GM18520 (cell line): ENCODE measurements around the gene ADCK2.
A peak's percentile ranks its signal among the peaks of the same experiment; 100 is the strongest.
"Not testable (repeated sequence)": the region's sequence is repeated elsewhere in the genome, so short reads cannot be mapped to it uniquely, and the experiment has no call there.

Source experiments
- ATAC-seq: cut with Tn5 transposase; IDR thresholded peaks from one replicate; pipeline ENCODE4 v1.9.1; 2021; ENCODE audit not compliant: unreplicated experiment

Gene ADCK2

DNA sequence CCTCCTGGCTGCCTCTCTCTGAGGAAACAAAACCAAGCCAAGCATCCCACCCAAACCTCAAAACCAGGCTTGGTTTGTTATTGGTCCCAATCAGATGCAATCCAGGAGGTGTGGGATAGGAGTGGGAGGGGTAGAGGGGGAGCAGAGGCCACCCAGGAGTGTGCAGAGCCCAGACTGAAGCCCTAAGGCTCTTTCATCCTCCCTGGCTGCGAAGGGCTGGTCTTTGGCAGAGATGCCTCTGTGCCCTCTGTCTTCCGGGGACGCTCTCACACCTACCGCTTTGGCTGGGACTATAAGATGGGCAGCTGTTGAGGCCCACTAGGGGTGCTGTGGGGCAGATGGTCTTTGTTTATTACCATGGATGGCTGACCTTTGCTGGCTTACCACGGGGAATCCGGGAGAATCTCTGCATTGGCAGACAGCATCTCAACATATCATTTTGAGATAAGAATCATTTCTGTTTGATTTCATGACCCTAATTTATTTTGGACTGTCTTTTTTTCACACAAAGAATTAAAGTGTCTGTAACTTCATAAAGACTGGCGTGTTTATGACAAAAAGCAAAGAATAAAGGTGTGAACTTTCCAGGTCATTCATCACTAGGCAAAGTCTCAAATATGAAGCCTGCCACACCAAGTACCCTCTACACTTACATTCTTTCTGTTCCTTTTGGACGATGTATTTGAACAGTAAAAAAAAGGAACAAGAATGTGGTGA lies 25.7 kb upstream of the ADCK2 start:
- no peak for ATAC-seq

GRCh38 chr7:140649556-140650205 lies 23.1 kb upstream of the ADCK2 start:
- ATAC-seq: no peak

GRCh38 chr7:140650367-140650766 lies 22.4 kb upstream of the ADCK2 start:
- no peak for ATAC-seq

- ATAC-seq: no peak
Observed at GRCh38 chr7:140653319-140654108, 19.2 kb upstream of the ADCK2 start.

- ATAC-seq: no peak
Observed at GRCh38 chr7:140654109-140654387, 18.7 kb upstream of the ADCK2 start.

- ATAC-seq: no peak
Observed at GRCh38 chr7:140654661-140655060, 18.1 kb upstream of the ADCK2 start.

- ATAC-seq: no peak
Observed at GRCh38 chr7:140655511-140656408, 17.0 kb upstream of the ADCK2 start.

DNA sequence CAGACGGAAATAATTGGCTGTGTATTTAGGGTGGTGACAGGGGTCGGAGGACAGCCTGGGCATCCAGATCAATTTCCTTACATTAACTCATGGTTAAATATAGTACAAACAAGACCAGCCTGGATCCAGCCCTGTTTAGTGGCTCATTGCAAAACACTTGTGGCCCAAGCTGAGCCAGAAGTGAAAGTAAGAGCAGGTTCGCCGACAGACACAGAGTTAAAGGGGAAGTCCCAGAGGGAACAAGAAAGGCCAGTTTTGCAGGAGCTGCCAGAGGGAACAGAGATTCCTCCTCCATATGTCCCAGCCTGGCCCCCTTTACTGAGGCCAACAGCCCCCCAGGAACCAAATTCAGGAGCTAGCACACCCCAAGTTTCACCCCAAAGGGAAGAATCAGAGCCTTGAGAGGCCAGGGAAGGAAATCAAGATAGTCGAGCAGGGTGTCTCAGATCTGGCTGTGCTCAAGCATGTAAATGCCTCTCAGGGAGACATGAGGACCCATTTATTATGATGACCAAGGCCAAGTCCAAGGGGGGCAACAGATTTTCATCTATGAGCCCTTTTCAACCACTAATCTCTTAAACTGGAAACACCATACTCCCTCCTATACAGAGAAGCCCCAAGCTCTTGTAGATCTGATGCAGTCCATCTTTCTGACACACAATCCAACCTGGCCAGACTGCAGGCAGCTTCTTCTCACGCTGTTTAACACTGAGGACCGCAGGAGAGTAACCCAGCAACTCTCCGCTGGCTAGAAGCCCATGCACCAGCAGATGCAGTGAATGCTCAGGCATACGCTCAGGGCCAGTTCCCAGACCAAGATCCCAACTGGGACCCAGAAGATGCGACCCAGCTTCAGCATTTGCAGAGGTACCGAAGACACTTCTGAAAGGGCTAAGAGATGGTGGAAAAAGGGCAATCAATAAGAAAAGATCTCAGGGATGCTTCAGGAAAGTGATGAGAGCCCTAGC lies 15.9 kb upstream of the ADCK2 start:
- peak; percentile 49 for ATAC-seq

DNA sequence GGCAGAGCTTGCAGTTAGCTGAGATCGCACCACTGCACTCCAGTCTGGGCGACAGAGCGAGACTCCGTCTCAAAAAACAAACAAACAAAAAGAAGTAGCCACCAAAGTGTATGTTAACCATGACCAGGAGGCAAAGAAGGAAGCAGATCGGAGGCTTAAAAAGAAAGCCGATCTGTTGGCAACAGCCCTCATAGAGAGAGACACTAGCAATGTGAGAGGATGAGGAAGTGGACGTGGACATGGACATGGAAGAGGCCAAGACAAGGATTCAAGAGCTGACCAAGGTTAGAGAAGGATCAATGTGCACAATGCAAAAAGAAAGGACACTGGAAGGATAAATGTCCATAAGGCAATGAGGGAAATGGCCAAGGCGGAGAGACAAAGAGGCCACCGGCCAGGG lies 14.9 kb upstream of the ADCK2 start:
- ATAC-seq: no peak

DNA sequence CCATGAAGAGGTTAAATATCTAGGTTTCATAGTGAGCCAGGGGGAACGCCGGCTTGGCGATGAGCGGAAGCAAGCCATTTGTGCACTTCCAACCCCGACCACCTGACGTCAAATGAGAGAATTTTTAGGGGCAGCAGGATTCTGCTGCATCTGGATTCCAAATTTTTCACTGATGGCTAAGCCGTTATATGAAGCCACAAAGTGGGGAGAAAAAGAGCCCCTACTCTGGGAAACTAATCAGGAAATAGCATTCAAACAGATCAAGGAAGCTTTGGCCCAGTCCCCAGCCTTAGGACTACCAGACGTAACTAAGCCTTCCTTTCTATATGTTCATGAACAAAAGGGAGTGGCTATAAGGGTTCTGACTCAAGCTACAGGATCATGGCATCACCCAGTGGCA lies 12.9 kb upstream of the ADCK2 start:
- no peak for ATAC-seq

GRCh38 chr7:140661124-140661523 lies 11.6 kb upstream of the ADCK2 start:
- ATAC-seq: no peak

DNA sequence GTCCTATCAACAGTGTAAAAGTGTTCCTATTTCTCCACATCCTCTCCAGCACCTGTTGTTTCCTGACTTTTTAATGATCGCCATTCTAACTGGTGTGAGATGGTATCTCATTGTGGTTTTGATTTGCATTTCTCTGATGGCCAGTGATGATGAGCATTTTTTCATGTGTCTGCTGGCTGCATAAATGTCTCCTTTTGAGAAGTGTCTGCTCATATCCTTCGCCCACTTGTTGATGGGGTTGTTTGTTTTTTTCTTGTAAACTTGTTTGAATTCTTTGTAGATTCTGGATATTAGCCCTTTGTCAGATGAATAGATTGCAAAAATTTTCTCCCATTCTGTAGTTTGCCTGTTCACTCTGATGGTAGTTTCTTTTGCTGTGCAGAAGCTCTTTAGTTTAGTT lies 9.8 kb upstream of the ADCK2 start:
- ATAC-seq: not testable (repeated sequence)

DNA sequence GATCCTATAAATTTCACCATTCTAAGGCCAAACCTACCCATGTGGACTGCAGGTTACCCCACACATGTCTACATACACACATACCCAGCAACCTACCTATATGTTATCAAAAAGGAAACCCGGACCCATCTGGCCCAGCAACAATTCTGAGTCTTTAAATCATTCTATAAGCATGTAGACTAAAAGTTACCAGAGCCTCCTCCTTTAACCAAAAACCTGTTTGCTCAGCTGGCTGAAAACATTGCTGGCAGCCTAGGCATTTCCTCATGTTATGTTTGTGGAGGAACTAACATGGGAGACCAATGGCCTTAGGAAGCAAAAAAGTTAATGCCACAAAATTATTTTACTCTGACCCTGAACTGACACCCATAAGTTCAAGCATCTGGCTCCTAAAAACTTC lies 5.3 kb upstream of the ADCK2 start:
- ATAC-seq: no peak

- ATAC-seq: no peak
Observed at GRCh38 chr7:140668641-140669040, 4.1 kb upstream of the ADCK2 start.

GRCh38 chr7:140669352-140669751 lies 3.4 kb upstream of the ADCK2 start:
- no peak for ATAC-seq

DNA sequence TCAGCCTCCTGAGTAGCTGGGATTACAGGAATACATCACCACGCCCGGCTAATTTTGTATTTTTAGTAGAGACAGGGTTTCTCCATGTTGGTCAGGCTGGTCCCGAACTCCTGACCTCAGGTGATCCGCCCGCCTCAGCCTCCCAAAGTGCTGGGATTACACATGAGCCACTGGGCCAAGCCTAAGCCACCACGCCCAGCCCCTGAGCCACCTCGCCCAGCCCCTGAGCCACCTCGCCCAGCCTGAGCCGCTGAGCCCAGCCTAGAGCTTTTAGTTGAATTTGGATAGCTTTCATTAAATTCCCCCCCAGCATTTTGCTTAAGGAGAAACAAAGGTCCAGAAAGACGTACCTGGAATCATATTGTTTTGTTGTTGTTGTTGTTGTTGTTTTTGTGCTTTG lies 2.9 kb upstream of the ADCK2 start:
- not testable (repeated sequence) for ATAC-seq

GRCh38 chr7:140670343-140670935 lies 2.3 kb upstream of the ADCK2 start:
- ATAC-seq: no peak

DNA sequence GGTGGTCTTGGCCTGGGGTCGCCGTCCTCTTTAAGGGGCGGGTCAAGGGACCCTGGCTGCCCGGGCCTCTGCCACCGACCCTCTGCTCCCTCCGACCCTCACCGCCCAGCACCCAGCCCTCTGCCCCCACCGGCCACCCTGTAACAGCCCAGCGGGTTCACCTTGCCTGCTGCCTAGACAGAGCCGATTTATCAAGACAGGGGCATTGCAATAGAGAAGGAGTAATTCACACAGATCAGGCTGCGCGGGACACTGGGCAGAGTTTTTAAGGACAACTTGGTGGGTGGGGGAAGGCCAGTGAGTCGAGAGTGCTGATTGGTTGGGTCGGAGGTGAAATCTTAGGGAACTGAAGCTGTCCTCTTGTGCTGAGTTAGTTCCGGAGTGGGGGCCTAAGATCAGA lies 779 bp upstream of the ADCK2 start:
- no peak for ATAC-seq

DNA sequence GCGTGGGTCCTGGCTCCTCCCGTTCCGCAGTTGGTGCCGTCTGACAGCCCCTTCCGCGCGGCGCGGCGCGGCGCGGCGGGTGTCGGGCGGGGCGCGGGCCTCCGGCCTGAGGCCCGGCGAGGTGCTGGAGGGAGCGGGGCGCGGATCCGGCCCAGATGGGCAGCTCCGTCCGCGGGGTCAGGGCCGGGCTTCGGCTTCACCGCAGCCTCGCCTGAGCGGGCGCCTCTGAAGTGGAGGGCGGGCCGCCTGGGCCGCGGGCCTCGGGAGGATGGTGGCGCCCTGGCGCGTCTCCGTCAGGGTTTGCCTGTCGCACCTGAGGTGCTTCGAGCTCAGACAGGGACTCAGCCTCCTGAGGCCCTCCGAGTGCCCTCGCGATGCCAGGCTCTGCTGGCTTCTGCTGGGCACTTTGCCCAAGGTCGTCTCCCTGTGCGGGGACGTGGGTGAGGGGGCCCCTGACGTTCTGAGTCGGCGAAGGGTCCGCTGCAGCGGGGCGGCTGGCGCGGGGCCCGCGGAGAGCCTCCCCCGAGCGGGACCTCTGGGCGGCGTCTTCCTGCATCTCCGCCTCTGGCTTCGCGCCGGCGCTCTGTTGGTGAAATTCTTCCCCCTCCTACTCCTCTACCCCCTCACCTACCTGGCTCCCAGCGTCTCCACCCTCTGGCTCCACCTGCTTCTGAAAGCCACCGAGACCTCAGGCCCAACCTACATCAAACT lies 473 bp downstream of the ADCK2 start:
- peak; percentile 34 for ATAC-seq
